DOHH2 (cell line): ENCODE results near the gene ATP7B.

Experiments used
- CTCF ChIP-seq: fragments of 200-600 bp; sonication (generic); IDR thresholded peaks from one replicate; pipeline ENCODE4 v1.5.1; 2014; ENCODE audit warnings: antibody characterized with exemption, mild to moderate bottlenecking, low read depth, low read length; ENCODE audit not compliant: poor library complexity, severe bottlenecking
- EZH2phosphoT487 ChIP-seq: fragments of 200-600 bp; sonication (generic); IDR thresholded peaks from 2 replicates; pipeline ENCODE4 v1.6.1; 2017; ENCODE audit warnings: borderline replicate concordance, mild to moderate bottlenecking, antibody characterized with exemption, low read length, moderate library complexity, mixed read lengths

GRCh38 chr13:52006523-52007245 is 4.6 kb downstream of the ATP7B start:
- TF ChIP-seq CTCF (no peak), EZH2phosphoT487 (no peak)
